Hematopoietic multipotent progenitor cell (in vitro differentiated cells): ENCODE results near the gene BMP3. TPM values are rescaled to one million over a fixed set of nuclear protein-coding genes. Genes with fewer than 3 reads are reported as not detected.

Experiments
- DNase-seq, 3 donors: peaks; one replicate each; pipeline ENCODE4 v3.0.0-alpha.2; 2011 to 2015; ENCODE audit warnings: low read depth in 2 of 3, low spot score in 2 of 3
- total RNA-seq: library from RNA; depleted of rRNA; stranded (reverse); fragments of >200 nt; gene quantifications from one replicate; pipeline ENCODE4 v1.2.3, GENCODE V29; 2012

The BMP3 gene
- total RNA-seq, 1 donor = not detected

GRCh38 chr4:81039351-81039972 is 9.0 kb downstream of the BMP3 start:
- no peak for DNase-seq

- peak in 1 of 3 donors; percentile 68 for DNase-seq
Observed at GRCh38 chr4:81040012-81040659, 9.6 kb downstream of the BMP3 start.

GRCh38 chr4:81042578-81043365 is 12.3 kb downstream of the BMP3 start:
- DNase-seq = no peak

GRCh38 chr4:81049330-81049729 is 18.8 kb downstream of the BMP3 start:
- no peak for DNase-seq

GRCh38 chr4:81049907-81050306 is 19.4 kb downstream of the BMP3 start:
- DNase-seq = no peak

- peak in 2 of 3 donors; percentile 47 to 79 for DNase-seq
Observed at GRCh38 chr4:81052119-81053068, 21.9 kb downstream of the BMP3 start.

- no peak for DNase-seq
Observed at GRCh38 chr4:81058621-81059020, 28.1 kb downstream of the BMP3 start.

GRCh38 chr4:81060587-81061343 is 30.3 kb downstream of the BMP3 start:
- DNase-seq = no peak

GRCh38 chr4:81061344-81061730 is 30.8 kb downstream of the BMP3 start:
- DNase-seq = no peak

GRCh38 chr4:81062001-81062400 is 31.5 kb downstream of the BMP3 start:
- DNase-seq = no peak

GRCh38 chr4:81065446-81065845 is 34.9 kb downstream of the BMP3 start:
- DNase-seq = no peak

GRCh38 chr4:81069706-81070331 is 39.3 kb downstream of the BMP3 start:
- DNase-seq = peak; percentile 40 to 93 (median 78)

- no peak for DNase-seq
Observed at GRCh38 chr4:81071013-81071412, 40.5 kb downstream of the BMP3 start.

GRCh38 chr4:81081156-81081555 is 50.6 kb downstream of the BMP3 start:
- no peak for DNase-seq

- DNase-seq = no peak
Observed at GRCh38 chr4:81084029-81084428, 53.5 kb downstream of the BMP3 start.

- DNase-seq = no peak
Observed at GRCh38 chr4:81084634-81085033, 54.1 kb downstream of the BMP3 start.

GRCh38 chr4:81085291-81085690 is 54.8 kb downstream of the BMP3 start:
- DNase-seq = no peak

- no peak for DNase-seq
Observed at GRCh38 chr4:81085979-81086378, 55.5 kb downstream of the BMP3 start.

- DNase-seq = no peak
Observed at GRCh38 chr4:81093720-81094401, 63.4 kb downstream of the BMP3 start.
